Measurements from ENCODE around the gene PARS2. TPM values are rescaled to one million over a fixed set of nuclear protein-coding genes. Genes with fewer than 3 reads are reported as not detected.

PARS2 gene
- polyA plus RNA-seq (ENCODE audit: insufficient read length in 12 of 12), result 1 to 10 TPM in 10 of 12 donors, not detected in 2; 3.6 to 5.4 (median 4.6) TPM
- long read RNA-seq, donor 1, transcript PARS2-201 (2 exons, 2,347 nt), result major isoform, 7 of 7 reads
- long read RNA-seq, donor 1, partial matches to known transcripts, result 0 of 7 reads
- long read RNA-seq, donor 1, other reads (novel, unspliced or antisense), result 0 of 7 reads
- long read RNA-seq, donor 2, partial matches to known transcripts, result 0 of 3 reads
- long read RNA-seq, donor 2, other reads (novel, unspliced or antisense), result 0 of 3 reads
- long read RNA-seq, donor 3, partial matches to known transcripts, result 0 of 1 reads
- long read RNA-seq, donor 3, other reads (novel, unspliced or antisense), result 0 of 1 reads
- long read RNA-seq, donor 4, partial matches to known transcripts, result 0 of 2 reads
- long read RNA-seq, donor 4, other reads (novel, unspliced or antisense), result 0 of 2 reads
- long read RNA-seq, donor 5, partial matches to known transcripts, result 0 of 1 reads
- long read RNA-seq, donor 5, other reads (novel, unspliced or antisense), result 0 of 1 reads
- long read RNA-seq, donor 6, partial matches to known transcripts, result 0 of 2 reads
- long read RNA-seq, donor 6, other reads (novel, unspliced or antisense), result 0 of 2 reads
- long read RNA-seq, donor 7, result 0 reads
- long read RNA-seq, donor 8, partial matches to known transcripts, result 0 of 3 reads
- long read RNA-seq, donor 8, other reads (novel, unspliced or antisense), result 0 of 3 reads
- long read RNA-seq, donor 9, partial matches to known transcripts, result 0 of 1 reads
- long read RNA-seq, donor 9, other reads (novel, unspliced or antisense), result 0 of 1 reads
- long read RNA-seq, donor 10, partial matches to known transcripts, result 0 of 1 reads
- long read RNA-seq, donor 10, other reads (novel, unspliced or antisense), result 0 of 1 reads
- long read RNA-seq, donor 11, partial matches to known transcripts, result 0 of 4 reads
- long read RNA-seq, donor 11, other reads (novel, unspliced or antisense), result 0 of 4 reads

- DNase-seq, result peak; percentile 99
These were observed at the start of gene PARS2 for GRCh38 chr1:54764133-54764921. PARS2 (minus strand) TSS chr1:54764523; CDS start chr1:54759161, 5,362 bp downstream.

- no peak for DNase-seq
These were observed 49.8 kb upstream of the PARS2 start for GRCh38 chr1:54814126-54814498.

GRCh38 chr1:54813485-54814125, 49.3 kb upstream of the PARS2 start:
- no peak for DNase-seq

- DNase-seq, result no peak
These were observed 48.6 kb upstream of the PARS2 start for GRCh38 chr1:54812801-54813484.

GRCh38 chr1:54811739-54812655, 47.7 kb upstream of the PARS2 start:
- DNase-seq, result no peak

GRCh38 chr1:54811066-54811465, 46.7 kb upstream of the PARS2 start:
- DNase-seq, result no peak

GRCh38 chr1:54810153-54810942, 46.0 kb upstream of the PARS2 start:
- DNase-seq, result peak; percentile 44

- no peak for DNase-seq
These were observed 45.3 kb upstream of the PARS2 start for GRCh38 chr1:54809496-54810074.

- no peak for DNase-seq
These were observed 44.3 kb upstream of the PARS2 start for GRCh38 chr1:54808443-54809207.

GRCh38 chr1:54807756-54808155, 43.4 kb upstream of the PARS2 start:
- no peak for DNase-seq

- DNase-seq, result no peak
These were observed 42.7 kb upstream of the PARS2 start for GRCh38 chr1:54806931-54807611.

- no peak for DNase-seq
These were observed 41.7 kb upstream of the PARS2 start for GRCh38 chr1:54805981-54806381.

- DNase-seq, result no peak
These were observed 41.1 kb upstream of the PARS2 start for GRCh38 chr1:54805466-54805865.

GRCh38 chr1:54804471-54805132, 40.3 kb upstream of the PARS2 start:
- DNase-seq, result no peak

- DNase-seq, result no peak
These were observed 39.6 kb upstream of the PARS2 start for GRCh38 chr1:54803761-54804470.
